GM12878 (cell line): ENCODE results near the gene NUMBL. TPM values are rescaled to one million over a fixed set of nuclear protein-coding genes. Genes with fewer than 3 reads are reported as not detected.

ENCODE experiments used
- BCLAF1 ChIP-seq: fragments of 450-650 bp; IDR thresholded peaks from 2 replicates; pipeline ENCODE4 v1.6.1; 2017; ENCODE audit warnings: antibody characterized with exemption, mild to moderate bottlenecking, moderate library complexity
- BMI1 ChIP-seq: fragments of 450-650 bp; IDR thresholded peaks from 2 replicates; pipeline ENCODE4 v1.6.1; 2016; ENCODE audit warnings: mild to moderate bottlenecking, moderate library complexity, borderline replicate concordance
- DPF2 ChIP-seq: fragments of 450-650 bp; IDR thresholded peaks from 2 replicates; pipeline ENCODE4 v1.6.1; 2017; ENCODE audit warnings: mild to moderate bottlenecking
- EGR1 ChIP-seq, 2 experiments: IDR thresholded peaks; 1 replicate in 1 of 2; 2 replicates in 1 of 2; pipeline ENCODE4 v1.6.1; 2011 to 2012; ENCODE audit warnings: low read depth in 2 of 2, low read length in 2 of 2, borderline replicate concordance in 1 of 2, mild to moderate bottlenecking in 1 of 2, moderate library complexity in 1 of 2
- EP300 ChIP-seq, 2 experiments: fragments of 150-350 bp in 1 of 2; IDR thresholded peaks; 2 replicates each; pipeline ENCODE4 v1.6.1; 2011 to 2012; ENCODE audit warnings: low read depth in 2 of 2, low read length in 2 of 2, borderline replicate concordance in 1 of 2, improper control_type of control experiment in 1 of 2, inconsistent platforms in 1 of 2; ENCODE audit not compliant: control insufficient read depth in 1 of 2
- HCFC1 ChIP-seq: fragments of 150-350 bp; IDR thresholded peaks from 2 replicates; pipeline ENCODE4 v1.6.1; 2014; ENCODE audit warnings: low read length
- KAT2A ChIP-seq: conservative IDR thresholded peaks from 2 replicates; pipeline ENCODE4 v1.6.1; 2011; ENCODE audit warnings: low read depth, low read length; ENCODE audit not compliant: control insufficient read depth
- MEF2B ChIP-seq: fragments of 450-650 bp; IDR thresholded peaks from 2 replicates; pipeline ENCODE4 v1.6.1; 2018; ENCODE audit warnings: mild to moderate bottlenecking, moderate library complexity; ENCODE audit not compliant: partially characterized antibody, poor library complexity, severe bottlenecking
- MYC ChIP-seq: IDR thresholded peaks from 2 replicates; pipeline ENCODE4 v1.6.1; 2011; ENCODE audit warnings: mild to moderate bottlenecking, low read length, moderate library complexity, inconsistent platforms; ENCODE audit not compliant: insufficient read depth, insufficient replicate concordance, insufficient read length, severe bottlenecking
- RBBP5 ChIP-seq: fragments of 200-600 bp; sonication (generic); conservative IDR thresholded peaks from 2 replicates; pipeline ENCODE4 v1.6.1; 2016
- RFX5 ChIP-seq: IDR thresholded peaks from 2 replicates; pipeline ENCODE4 v1.6.1; 2011; ENCODE audit warnings: low read depth, low read length, improper control_type of control experiment
- SIN3A ChIP-seq: IDR thresholded peaks from 2 replicates; pipeline ENCODE4 v1.6.1; 2012; ENCODE audit warnings: low read depth, low read length, improper control_type of control experiment
- SMAD5 ChIP-seq: IDR thresholded peaks from 2 replicates; pipeline ENCODE4 v1.6.1; 2016; ENCODE audit warnings: antibody characterized with exemption, low read depth
- ZNF217 ChIP-seq: fragments of 450-650 bp; IDR thresholded peaks from 2 replicates; pipeline ENCODE4 v1.6.1; 2017; ENCODE audit warnings: antibody characterized with exemption, mild to moderate bottlenecking
- polyA plus RNA-seq, 11 experiments: library from polyadenylated mRNA; depleted of rRNA in 4 of 11; unstranded in 6 of 11; stranded (reverse) in 5 of 11; fragments of >200 nt; fragmentation: Nextera tagmentation in 4 of 11; fragmentation: Illumina TruSeq in 1 of 11; extraction: Ambion mirVana in 4 of 11; extraction: Trizol in 1 of 11; gene quantifications; 1 replicate in 1 of 11; 2 replicates in 10 of 11; pipeline versions ENCODE4 v1.2.1 to v1.2.3, GENCODE V29; 2011 to 2016; ENCODE audit warnings: inconsistent platforms in 2 of 11, missing spikeins in 2 of 11, low read depth in 1 of 11
- total RNA-seq, 4 experiments: library from RNA; depleted of rRNA in 3 of 4; stranded (reverse); fragments of >200 nt in 3 of 4; fragmentation: Illumina TruSeq in 1 of 4; extraction: Trizol in 1 of 4; gene quantifications; 2 replicates each; pipeline versions ENCODE4 v1.2.1 to v1.2.3, GENCODE V29; 2013 to 2021
- TF ChIP-seq, protein P1 (sequence below): fragments of 450-650 bp; formaldehyde crosslinking; IDR thresholded peaks from 2 replicates; pipeline ENCODE4 v1.5.0; 2022; ENCODE audit warnings: mild to moderate bottlenecking, missing genetic modification characterization

Gene NUMBL
- total and polyA plus RNA-seq, 10 of the 15 experiments (the other 5 are each of a cell fraction or from before 2014, with no cell fraction given) = 0.16 to 9.4 (median 1.9) TPM

DNA sequence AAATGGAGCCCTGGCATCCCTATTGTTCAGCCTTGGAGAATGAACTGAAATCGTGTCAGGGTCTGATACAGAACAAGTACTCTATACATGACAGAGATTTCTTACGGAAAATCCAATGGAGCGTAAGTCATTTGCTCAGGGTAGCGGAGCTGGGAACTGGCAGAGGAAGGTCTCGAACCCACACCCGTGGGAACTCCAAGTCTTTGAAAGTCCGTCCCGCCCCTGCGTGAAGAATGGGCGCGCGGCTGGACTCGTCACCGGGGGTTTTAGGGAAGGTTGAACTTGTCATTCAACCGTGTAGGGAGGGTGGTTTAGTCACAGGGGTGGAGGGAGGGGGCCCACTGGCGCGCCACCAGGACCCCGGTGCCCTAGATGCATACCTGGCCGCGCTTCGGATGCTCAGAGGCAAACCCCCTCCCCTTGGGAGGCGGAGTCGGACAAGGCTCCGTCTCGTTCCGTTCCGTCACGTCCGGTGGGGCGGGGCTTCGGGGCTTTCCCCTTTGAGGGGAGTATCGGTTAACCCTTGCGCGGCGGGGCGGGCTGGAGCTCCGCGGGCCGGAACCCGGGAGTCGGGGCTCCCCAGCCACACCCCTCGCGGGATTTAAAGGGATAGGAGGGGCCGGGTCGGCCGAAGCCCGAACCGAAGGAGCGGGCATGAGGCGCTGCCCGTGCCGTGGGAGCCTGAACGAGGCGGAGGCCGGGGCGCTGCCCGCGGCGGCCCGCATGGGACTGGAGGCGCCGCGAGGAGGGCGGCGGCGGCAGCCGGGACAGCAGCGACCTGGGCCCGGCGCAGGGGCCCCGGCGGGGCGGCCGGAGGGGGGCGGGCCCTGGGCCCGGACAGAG lies 26.3 kb upstream of the NUMBL start, which contains the start of the genes COQ8B and ITPKC (continued):
- TF ChIP-seq, protein P1, sequence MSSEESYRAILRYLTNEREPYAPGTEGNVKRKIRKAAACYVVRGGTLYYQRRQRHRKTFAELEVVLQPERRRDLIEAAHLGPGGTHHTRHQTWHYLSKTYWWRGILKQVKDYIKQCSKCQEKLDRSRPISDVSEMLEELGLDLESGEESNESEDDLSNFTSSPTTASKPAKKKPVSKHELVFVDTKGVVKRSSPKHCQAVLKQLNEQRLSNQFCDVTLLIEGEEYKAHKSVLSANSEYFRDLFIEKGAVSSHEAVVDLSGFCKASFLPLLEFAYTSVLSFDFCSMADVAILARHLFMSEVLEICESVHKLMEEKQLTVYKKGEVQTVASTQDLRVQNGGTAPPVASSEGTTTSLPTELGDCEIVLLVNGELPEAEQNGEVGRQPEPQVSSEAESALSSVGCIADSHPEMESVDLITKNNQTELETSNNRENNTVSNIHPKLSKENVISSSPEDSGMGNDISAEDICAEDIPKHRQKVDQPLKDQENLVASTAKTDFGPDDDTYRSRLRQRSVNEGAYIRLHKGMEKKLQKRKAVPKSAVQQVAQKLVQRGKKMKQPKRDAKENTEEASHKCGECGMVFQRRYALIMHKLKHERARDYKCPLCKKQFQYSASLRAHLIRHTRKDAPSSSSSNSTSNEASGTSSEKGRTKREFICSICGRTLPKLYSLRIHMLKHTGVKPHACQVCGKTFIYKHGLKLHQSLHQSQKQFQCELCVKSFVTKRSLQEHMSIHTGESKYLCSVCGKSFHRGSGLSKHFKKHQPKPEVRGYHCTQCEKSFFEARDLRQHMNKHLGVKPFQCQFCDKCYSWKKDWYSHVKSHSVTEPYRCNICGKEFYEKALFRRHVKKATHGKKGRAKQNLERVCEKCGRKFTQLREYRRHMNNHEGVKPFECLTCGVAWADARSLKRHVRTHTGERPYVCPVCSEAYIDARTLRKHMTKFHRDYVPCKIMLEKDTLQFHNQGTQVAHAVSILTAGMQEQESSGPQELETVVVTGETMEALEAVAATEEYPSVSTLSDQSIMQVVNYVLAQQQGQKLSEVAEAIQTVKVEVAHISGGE = no peak
- TF ChIP-seq MYC (no peak), RBBP5 (no peak), KAT2A (no peak), EP300 (IDR thresholded peaks at IDR 0.05; ENCODE audit: borderline replicate concordance in 1 of 2, control insufficient read depth in 1 of 2, low read depth in 2 of 2, low read length in 2 of 2) (peak in 1 of 2 experiments; percentile 64; a peak in 2 of 4 replicates), SIN3A (peak; percentile 74), DPF2 (peak; percentile 52; the same call in 1 of the 2 replicates), BCLAF1 (0 out of 2 replicates have a peak, but pooled peaks have one; percentile 46), EGR1 (IDR thresholded peaks at IDR 0.05; ENCODE audit: borderline replicate concordance in 1 of 2, low read depth in 2 of 2, low read length in 2 of 2) (0 out of 3 replicates have a peak, but pooled peaks of 1 of the 2 experiments have one; percentile 14), HCFC1 (0 out of 2 replicates have a peak, but pooled peaks have one; percentile 27), SMAD5 (0 out of 2 replicates have a peak, but pooled peaks have one; percentile 27), ZNF217 (peak; percentile 55; the same call in 1 of the 2 replicates), BMI1 (no peak), MEF2B (peak; percentile 8), RFX5 (no peak)
